GM19468 (cell line): ENCODE measurements around the gene TSPAN4.

Experiments
- ATAC-seq: cut with Tn5 transposase; IDR thresholded peaks from one replicate; pipeline ENCODE4 v1.9.1; 2021; ENCODE audit warnings: mild to moderate bottlenecking, moderate library complexity, moderate number of reproducible peaks; ENCODE audit not compliant: unreplicated experiment; ENCODE audit errors: extremely low read depth

The TSPAN4 gene

GRCh38 chr11:833114-833791 lies 9.4 kb upstream of the TSPAN4 start:
- no peak for ATAC-seq

DNA sequence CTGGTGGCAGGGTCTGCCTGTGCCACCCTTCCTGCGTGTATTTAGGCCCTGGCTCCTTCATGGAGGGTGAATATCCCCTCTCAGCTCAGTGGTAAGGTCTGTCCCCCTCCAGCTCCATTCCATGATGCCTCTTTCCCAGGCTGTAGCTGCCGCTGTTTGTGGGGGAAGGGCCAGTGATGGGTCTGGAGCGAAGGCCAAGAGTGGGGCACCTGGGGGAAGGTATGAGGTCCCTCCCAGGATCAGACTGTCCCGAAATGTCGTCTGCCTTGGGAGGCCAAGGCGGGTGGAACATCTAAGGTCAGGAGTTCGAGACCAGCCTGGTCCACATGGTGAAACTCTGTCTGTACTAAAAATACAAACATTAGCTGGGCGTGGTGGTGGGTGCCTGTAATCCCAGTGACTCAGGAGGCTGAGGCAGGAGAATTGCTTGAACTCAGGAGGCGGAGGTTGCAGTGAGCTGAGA lies 8.8 kb upstream of the TSPAN4 start:
- no peak for ATAC-seq

- no peak for ATAC-seq
Observed at GRCh38 chr11:834371-835316, 8.0 kb upstream of the TSPAN4 start.

- no peak for ATAC-seq
Observed at GRCh38 chr11:836274-836673, 6.4 kb upstream of the TSPAN4 start.

GRCh38 chr11:836700-837099 lies 6.0 kb upstream of the TSPAN4 start:
- ATAC-seq: no peak

GRCh38 chr11:837189-837989 lies 5.3 kb upstream of the TSPAN4 start:
- ATAC-seq: no peak

DNA sequence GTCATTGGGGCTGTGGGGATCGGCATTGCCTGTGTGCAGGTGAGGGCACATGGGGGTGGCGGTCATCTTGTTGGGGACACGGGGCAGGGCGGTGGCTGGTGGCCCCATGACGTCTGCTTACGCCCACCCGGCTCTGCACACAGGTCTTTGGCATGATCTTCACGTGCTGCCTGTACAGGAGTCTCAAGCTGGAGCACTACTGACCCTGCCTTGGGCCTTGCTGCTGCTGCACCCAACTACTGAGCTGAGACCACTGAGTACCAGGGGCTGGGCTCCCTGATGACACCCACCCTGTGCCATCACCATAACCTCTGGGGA lies 4.7 kb upstream of the TSPAN4 start:
- no peak for ATAC-seq

DNA sequence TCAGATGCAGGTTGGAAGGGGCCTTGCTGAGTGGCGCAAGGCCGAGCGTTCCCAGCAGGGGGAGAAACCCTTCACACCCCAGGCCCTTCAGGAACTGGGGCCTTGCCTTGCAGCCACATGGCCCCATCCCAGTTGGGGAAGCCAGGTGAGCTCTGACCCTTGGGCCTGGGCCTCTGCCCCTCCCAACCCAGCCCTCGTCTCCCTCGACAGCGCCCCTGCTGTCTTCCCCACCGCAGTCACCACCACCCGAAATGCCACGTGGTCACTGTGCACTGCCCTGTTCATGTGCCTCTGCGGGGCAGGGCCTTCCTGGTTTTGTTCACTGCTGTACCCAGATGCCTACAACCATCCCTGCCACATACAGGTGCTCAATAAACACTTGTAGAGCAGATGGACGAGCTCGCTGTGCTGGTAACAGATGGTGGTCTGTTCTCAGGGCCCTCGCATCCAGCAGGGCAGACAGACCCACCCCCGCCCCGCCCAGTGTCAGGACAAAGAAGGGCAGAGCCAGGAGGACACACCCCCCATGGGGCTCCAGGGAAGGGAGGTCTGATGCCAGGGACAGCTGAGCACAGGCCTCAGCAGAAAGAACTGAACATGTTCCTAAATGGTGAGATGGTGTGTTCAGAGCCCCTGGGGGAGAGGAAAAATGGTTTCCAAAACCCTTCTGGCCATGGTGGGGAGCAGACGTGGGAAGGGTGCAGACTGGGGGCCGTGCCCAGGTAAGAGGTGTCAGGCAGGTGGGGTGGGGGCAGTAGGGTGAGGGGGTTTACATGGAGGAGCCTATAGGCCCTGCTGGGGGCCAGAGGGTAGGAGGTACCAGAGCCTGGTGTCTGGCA lies 4.0 kb upstream of the TSPAN4 start:
- ATAC-seq: no peak

- ATAC-seq: no peak
Observed at GRCh38 chr11:839280-839623, 3.4 kb upstream of the TSPAN4 start.

DNA sequence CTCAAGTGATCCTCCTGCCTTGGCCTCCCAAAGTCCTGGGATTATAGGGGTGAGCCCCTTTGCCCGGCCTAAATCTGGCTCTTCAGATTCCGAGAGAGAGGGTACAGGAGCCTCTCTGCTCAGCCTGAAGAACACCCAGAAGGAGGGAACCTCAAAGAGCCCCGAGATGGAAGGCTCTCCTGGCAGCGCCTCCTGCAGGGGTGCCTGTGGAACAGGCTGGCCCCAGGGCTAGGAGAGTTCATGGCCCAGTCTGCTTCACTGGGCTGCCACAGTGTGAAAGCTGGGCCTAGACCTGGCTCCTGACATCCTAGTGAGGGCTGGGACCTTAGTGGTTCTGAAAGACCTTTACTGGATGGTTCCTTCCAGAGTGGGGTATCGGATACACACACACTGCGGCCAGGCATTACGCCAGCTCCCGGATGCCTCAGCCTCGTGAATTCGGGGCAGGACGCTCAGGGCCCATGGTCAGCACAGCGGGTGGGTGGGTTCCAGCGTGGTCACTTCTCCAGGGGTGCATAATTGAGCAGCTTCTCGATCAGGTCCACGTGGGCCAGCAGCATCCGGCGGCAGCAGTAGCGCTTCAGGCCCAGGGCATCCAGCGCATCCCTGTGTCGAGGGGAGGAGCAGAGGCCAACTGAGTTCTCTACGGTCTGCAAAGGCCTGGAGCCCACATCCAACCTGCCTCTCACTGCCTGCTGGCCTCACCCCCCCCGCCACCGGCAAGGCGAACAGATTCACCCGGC lies 2.6 kb upstream of the TSPAN4 start:
- ATAC-seq: no peak

DNA sequence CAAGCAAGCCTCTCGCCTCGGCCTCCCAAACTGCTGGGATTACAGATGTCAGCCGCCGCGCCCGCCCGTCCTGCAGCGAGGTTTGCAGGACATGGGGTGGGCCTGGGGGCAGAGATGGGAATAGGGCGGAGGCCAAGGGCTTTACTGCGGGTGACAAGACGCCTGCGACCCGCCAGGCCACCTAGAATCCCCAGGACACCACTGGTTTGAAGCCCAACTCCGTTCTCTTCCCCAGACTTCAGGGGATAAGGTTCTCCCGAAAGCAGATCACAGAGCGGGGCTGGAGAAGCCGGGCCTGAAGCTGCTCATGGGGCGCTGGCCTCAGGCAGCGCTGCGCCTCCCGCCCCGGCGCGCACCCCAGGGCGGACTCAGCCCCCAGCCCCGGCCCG lies 677 bp upstream of the TSPAN4 start:
- no peak for ATAC-seq

GRCh38 chr11:843086-843734 lies 558 bp downstream of the TSPAN4 start:
- no peak for ATAC-seq

DNA sequence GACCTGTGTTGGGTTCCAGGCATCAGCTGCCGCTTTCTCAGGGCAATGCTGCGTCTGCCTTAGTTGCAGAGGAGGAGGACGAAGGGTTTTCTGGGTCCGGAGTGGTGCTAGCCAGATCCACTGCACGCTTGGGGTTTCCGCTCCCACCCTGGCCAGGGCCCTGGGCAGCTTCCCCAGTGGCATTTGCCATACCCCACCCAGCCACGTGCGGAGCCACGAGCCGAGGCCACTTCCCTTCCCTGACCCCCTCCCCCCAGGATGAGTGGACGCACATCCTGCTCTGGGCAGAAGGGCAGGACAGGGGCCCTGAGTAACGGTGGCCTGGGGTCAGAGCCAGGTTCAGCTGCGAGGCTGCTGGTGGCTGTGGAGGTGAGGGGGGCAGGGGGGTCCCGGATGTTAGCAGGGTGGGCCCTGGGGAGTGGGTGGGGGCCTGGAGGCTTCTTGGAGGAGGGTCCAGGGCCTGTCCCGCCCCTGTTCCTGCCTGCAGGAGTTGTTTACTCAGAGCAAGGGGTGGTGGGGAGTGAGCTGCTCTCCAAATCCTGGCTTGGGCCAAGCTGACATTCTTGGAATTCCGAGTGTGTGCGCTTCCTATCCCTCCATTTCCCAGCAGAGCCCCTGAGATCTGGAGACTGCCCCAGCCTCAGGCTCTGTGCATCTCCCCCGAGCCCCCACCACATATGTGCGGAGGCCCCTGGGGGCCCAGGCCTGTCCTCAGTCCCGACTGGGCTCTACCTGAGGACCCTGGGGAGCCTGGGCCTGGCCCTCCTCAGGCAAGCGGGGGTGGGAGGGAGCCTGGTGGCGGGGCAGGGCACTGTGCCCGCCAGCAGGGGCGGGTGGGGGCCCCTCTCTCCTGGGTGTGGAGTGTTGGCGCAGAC lies 1.4 kb downstream of the TSPAN4 start:
- no peak for ATAC-seq

DNA sequence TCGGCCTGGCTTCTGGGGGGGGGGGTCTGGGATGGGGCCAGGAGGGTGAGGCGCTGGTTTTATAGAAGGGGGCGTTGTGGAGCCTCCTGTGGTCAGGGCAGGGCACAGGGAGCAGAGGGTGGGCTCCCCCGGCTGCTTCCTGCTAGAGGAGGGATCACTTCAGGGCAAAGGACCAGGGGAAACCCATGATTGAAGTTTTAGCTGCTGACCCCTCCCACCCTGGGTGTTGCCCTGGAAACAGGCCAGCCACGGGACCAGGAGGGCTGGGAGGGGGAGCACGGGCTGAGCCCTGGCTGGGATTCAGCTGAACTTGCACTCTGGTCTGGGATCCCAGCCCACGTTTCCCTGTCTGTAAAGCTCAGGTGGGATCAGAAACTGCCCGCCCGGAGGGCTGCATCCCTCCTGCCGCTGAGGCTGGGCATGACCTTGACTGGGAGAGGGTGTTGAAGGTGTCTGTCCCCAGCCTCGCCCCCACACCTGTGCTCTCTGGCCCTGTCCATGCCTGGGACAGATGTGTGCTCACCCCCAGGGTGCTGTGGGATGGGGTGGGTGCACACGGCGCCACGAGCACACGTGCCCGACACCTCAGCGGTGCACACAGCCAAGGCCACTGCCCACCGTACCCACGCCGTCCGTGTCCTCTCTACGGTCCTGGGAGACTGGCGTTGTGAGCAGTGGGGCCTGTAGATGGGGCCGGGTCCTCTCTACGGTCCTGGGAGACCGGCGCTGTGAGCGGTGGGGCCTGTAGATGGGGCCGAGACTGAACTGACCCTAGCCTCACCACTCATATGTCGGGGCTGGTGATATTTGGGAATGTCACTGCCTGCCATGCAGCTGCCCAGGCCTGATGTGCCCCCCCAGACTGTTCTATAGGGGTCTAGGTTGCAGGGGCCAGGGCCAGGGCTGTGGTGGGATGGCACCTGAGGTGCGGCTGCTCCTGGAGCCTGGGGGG lies 2.3 kb downstream of the TSPAN4 start:
- ATAC-seq: no peak

- no peak for ATAC-seq
Observed at GRCh38 chr11:845872-846495, 3.3 kb downstream of the TSPAN4 start.

- no peak for ATAC-seq
Observed at GRCh38 chr11:846496-847098, 3.9 kb downstream of the TSPAN4 start.
